Left ventricle myocardium inferior (tissue), 1 donor: ENCODE measurements around the gene FAM186B. TPM values are rescaled to one million over a fixed set of nuclear protein-coding genes. Genes with fewer than 3 reads are reported as not detected.

Source experiments
- DNase-seq: peaks from one replicate; pipeline ENCODE4 v3.0.0-alpha.2; 2020
- H3K27ac ChIP-seq: fragments of 200-600 bp; replicated peaks from 2 replicates; pipeline ENCODE4 v1.8.0; 2021
- H3K27me3 ChIP-seq: fragments of 200-600 bp; 2 replicates; pipeline ENCODE4 v1.8.0; 2021; ENCODE audit warnings: low read depth
- H3K36me3 ChIP-seq: fragments of 200-600 bp; 2 replicates; pipeline ENCODE4 v1.8.0; 2021
- H3K4me1 ChIP-seq: fragments of 200-600 bp; 2 replicates; pipeline ENCODE4 v1.8.0; 2021
- H3K4me3 ChIP-seq: fragments of 200-600 bp; 2 replicates; pipeline ENCODE4 v1.8.0; 2021; ENCODE audit warnings: mild to moderate bottlenecking, moderate library complexity
- H3K9me3 ChIP-seq: fragments of 200-600 bp; replicated peaks from 2 replicates; pipeline ENCODE4 v1.8.0; 2021
- CTCF ChIP-seq: fragments of 200-600 bp; IDR thresholded peaks from 2 replicates; pipeline ENCODE4 v1.8.0; 2021; ENCODE audit warnings: antibody characterized with exemption, mild to moderate bottlenecking, borderline replicate concordance
- intact Hi-C: fragments of 100-400 bp; cut with micrococcal nuclease; formaldehyde crosslinking; loops from one replicate; pipeline ENCODE4 v1.11.0; 2022
- total RNA-seq: library from RNA; stranded (reverse); fragmentation: NEBNext Ultra II Directional; extraction: Animal tissue kit (Norgen Biotek cat#: 25700); gene quantifications from one replicate; pipeline ENCODE4 v1.2.1, GENCODE V29; 2021
- donor health status: DM: no; HTN: yes; CAD: no; lungs with severe emphysema.

Gene FAM186B
- total RNA-seq, 1 donor from 2014 or later, result 0.33 TPM

- Histone ChIP-seq H3K4me1 (peaks cover 18% of the 10 kb centered on the region), H3K27me3 (no peaks in the 10 kb centered on the region), H3K9me3 (no peaks in the 10 kb centered on the region), H3K4me3 (no peak overlapping the region), H3K36me3 (peaks cover 23% of the 10 kb centered on the region), H3K27ac (no peak overlapping the region)
- DNase-seq, result no peak
- TF ChIP-seq CTCF, result no peak
- intact Hi-C loops, result no loop called here
Measured at GRCh38 chr12:49632986-49633702, 27.7 kb upstream of the FAM186B start.

- intact Hi-C loops, result no loop called here
- H3K4me3 ChIP-seq, result no peak overlapping the region
- no peak for DNase-seq
Measured at GRCh38 chr12:49632401-49632800, 27.0 kb upstream of the FAM186B start.

GRCh38 chr12:49631336-49631907, 26.0 kb upstream of the FAM186B start:
- Histone ChIP-seq H3K4me1 (peaks cover 4% of the 10 kb centered on the region), H3K9me3 (no peaks in the 10 kb centered on the region), H3K36me3 (peaks cover 20% of the 10 kb centered on the region), H3K27ac (no peak overlapping the region), H3K27me3 (no peaks in the 10 kb centered on the region), H3K4me3 (no peak overlapping the region)
- no peak for TF ChIP-seq CTCF
- intact Hi-C loops, result no loop called here
- DNase-seq, result no peak

More at GRCh38 chr12:49632401-49632800, 27.0 kb upstream of the FAM186B start:
- TF ChIP-seq CTCF, result no peak
- Histone ChIP-seq H3K4me1 (peaks cover 14% of the 10 kb centered on the region), H3K27ac (no peak overlapping the region), H3K9me3 (no peaks in the 10 kb centered on the region), H3K27me3 (no peaks in the 10 kb centered on the region), H3K36me3 (peaks cover 20% of the 10 kb centered on the region)

- Histone ChIP-seq H3K27me3 (no peaks in the 10 kb centered on the region), H3K27ac (no peak overlapping the region), H3K4me3 (no peak overlapping the region), H3K9me3 (no peaks in the 10 kb centered on the region), H3K36me3 (peaks cover 3% of the 10 kb centered on the region), H3K4me1 (peaks cover 8% of the 10 kb centered on the region)
- no peak for DNase-seq
- no peak for TF ChIP-seq CTCF
- intact Hi-C loops, result no loop called here
Measured at GRCh38 chr12:49627752-49628360, 22.4 kb upstream of the FAM186B start.

GRCh38 chr12:49626836-49627235, 21.4 kb upstream of the FAM186B start:
- Histone ChIP-seq H3K27me3 (no peaks in the 10 kb centered on the region), H3K27ac (no peak overlapping the region), H3K4me1 (peaks cover 19% of the 10 kb centered on the region), H3K36me3 (peaks cover under 1% of the 10 kb centered on the region), H3K9me3 (no peaks in the 10 kb centered on the region), H3K4me3 (no peak overlapping the region)
- no peak for DNase-seq
- intact Hi-C loops, result no loop called here
- no peak for TF ChIP-seq CTCF
